Naive thymus-derived CD4-positive, alpha-beta T cell (primary cell): ENCODE measurements around the gene GPC3. TPM values are rescaled to one million over a fixed set of nuclear protein-coding genes. Genes with fewer than 3 reads are reported as not detected.
"Not testable (repeated sequence)": the region's sequence is repeated elsewhere in the genome, so short reads cannot be mapped to it uniquely, and the experiment has no call there.

Experiments
- ATAC-seq: fragments of 150-1000 bp; cut with Tn5 transposase; 2 replicates; pipeline ENCODE4 v1.10.0; 2021; ENCODE audit warnings: mild to moderate bottlenecking, moderate library complexity
- CTCF ChIA-PET: fragments of 350-600 bp; sonication (Branson Sonifier 250); formaldehyde crosslinking; loops from one replicate; lab custom pipeline; 2021; ENCODE audit warnings: antibody characterized with exemption; lab: Charles Lee
- POLR2A ChIA-PET: fragments of 350-600 bp; sonication (Branson Sonifier 250); formaldehyde crosslinking; loops from one replicate; lab custom pipeline; 2021; ENCODE audit warnings: antibody characterized with exemption, inconsistent platforms; lab: Charles Lee
- DNase-seq, 9 donors: peaks; one replicate each; pipeline versions ENCODE4 v3.0.0 to v3.0.0-alpha.2; 2020 to 2022; ENCODE audit warnings: mixed read lengths in 1 of 9
- H3K27ac ChIP-seq: one replicate; pipeline ENCODE4 v1.7.0; 2013; ENCODE audit warnings: mild to moderate bottlenecking, low read depth, low read length, moderate library complexity
- H3K27me3 ChIP-seq, 2 donors: one replicate each; pipeline ENCODE4 v1.7.0; 2013; ENCODE audit warnings: low read length in 2 of 2, mild to moderate bottlenecking in 2 of 2, moderate library complexity in 2 of 2; ENCODE audit not compliant: control insufficient read depth in 2 of 2, insufficient read depth in 2 of 2
- H3K36me3 ChIP-seq, 3 experiments: 1 replicate in 2 of 3; 2 replicates in 1 of 3; pipeline ENCODE4 v1.7.0; 2013; ENCODE audit warnings: low read length in 3 of 3, mild to moderate bottlenecking in 3 of 3, moderate library complexity in 1 of 3; ENCODE audit not compliant: insufficient read depth in 3 of 3, control insufficient read depth in 2 of 3
- H3K4me1 ChIP-seq, 2 donors: one replicate each; pipeline ENCODE4 v1.7.0; 2013; ENCODE audit warnings: low read length in 2 of 2, mild to moderate bottlenecking in 2 of 2, moderate library complexity in 1 of 2; ENCODE audit not compliant: control insufficient read depth in 2 of 2, insufficient read depth in 2 of 2
- H3K4me3 ChIP-seq: 2 replicates; pipeline ENCODE4 v1.7.0; 2013; ENCODE audit warnings: mild to moderate bottlenecking, low read length
- H3K9me3 ChIP-seq, 3 experiments: 1 replicate in 2 of 3; 2 replicates in 1 of 3; pipeline ENCODE4 v1.7.0; 2013; ENCODE audit warnings: low read length in 3 of 3; ENCODE audit not compliant: control insufficient read depth in 2 of 3
- H3K27ac Mint-ChIP-seq, 9 donors: one replicate each; pipeline ENCODE4 v1.8.0; 2020 to 2022; ENCODE audit warnings: mixed read lengths in 9 of 9, mild to moderate bottlenecking in 8 of 9, moderate library complexity in 5 of 9, inconsistent platforms in 2 of 9
- H3K27me3 Mint-ChIP-seq, 5 donors: one replicate each; pipeline ENCODE4 v1.8.0; 2021 to 2022; ENCODE audit warnings: mixed read lengths in 5 of 5, mild to moderate bottlenecking in 1 of 5
- H3K36me3 Mint-ChIP-seq, 5 donors: one replicate each; pipeline ENCODE4 v1.8.0; 2020 to 2022; ENCODE audit warnings: mixed read lengths in 5 of 5, mild to moderate bottlenecking in 3 of 5, inconsistent platforms in 1 of 5
- H3K4me1 Mint-ChIP-seq, 7 donors: one replicate each; pipeline ENCODE4 v1.8.0; 2020 to 2022; ENCODE audit warnings: mixed read lengths in 7 of 7, mild to moderate bottlenecking in 3 of 7, inconsistent platforms in 1 of 7
- H3K4me3 Mint-ChIP-seq, 10 donors: one replicate each; pipeline ENCODE4 v1.8.0; 2020 to 2022; ENCODE audit warnings: mild to moderate bottlenecking in 10 of 10, mixed read lengths in 10 of 10, moderate library complexity in 6 of 10, inconsistent platforms in 2 of 10
- H3K9me3 Mint-ChIP-seq, 11 donors: one replicate each; pipeline ENCODE4 v1.8.0; 2020 to 2022; ENCODE audit warnings: mixed read lengths in 11 of 11, mild to moderate bottlenecking in 4 of 11, inconsistent platforms in 1 of 11, moderate library complexity in 1 of 11
- intact Hi-C, 2 donors: fragments of 100-400 bp; cut with micrococcal nuclease; formaldehyde crosslinking; loops; one replicate each; pipeline ENCODE4 v1.15.1; 2023
- polyA plus RNA-seq, 2 donors: library from polyadenylated mRNA; unstranded; fragments of 300-500 nt; fragmentation: Illumina TruSeq; gene quantifications; one replicate each; pipeline ENCODE4 v1.2.3, GENCODE V29; 2021
- total RNA-seq, 6 experiments: library from RNA in 5 of 6; stranded (reverse) in 5 of 6; gene quantifications; 1 replicate in 5 of 6; 2 replicates in 1 of 6; pipeline ENCODE4 v1.2.3 and lab custom pipeline; 2021 to 2026

The GPC3 gene
- total and polyA plus RNA-seq, 7 experiments from 2014 or later, result 0.24 to 6.0 (median 0.65) TPM

DNA sequence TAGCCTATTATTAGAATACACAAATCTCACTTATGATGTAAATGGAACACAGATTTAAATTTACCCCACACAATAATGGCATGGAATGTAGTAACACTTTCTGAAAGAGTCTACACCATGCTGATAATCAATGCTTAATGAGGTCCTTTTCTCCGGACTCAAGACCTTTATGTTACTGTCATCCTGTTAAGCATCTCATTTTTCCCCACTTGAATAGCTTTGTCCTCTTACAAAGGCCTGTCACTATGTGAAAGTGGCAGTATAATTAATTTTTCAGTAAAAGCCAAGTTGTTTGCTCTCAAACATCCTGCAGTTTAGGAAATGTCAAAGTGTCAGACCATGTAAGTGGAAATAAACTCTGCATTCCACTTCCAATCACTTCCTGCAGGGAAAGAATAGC is 96.4 kb downstream of the GPC3 start:
- H3K4me3 Mint-ChIP-seq, result no peak overlapping the region
- CTCF ChIA-PET, result no interaction called here
- no peaks in the 10 kb centered on the region for H3K27me3 Mint-ChIP-seq
- DNase-seq (no peak), ATAC-seq (no peak)
- H3K27ac Mint-ChIP-seq, result no peak overlapping the region
- no peaks in the 10 kb centered on the region for H3K4me1 Mint-ChIP-seq
- no peaks in the 10 kb centered on the region for H3K36me3 ChIP-seq
- intact Hi-C loops, result no loop called here
- no peak overlapping the region for H3K4me3 ChIP-seq
- H3K36me3 Mint-ChIP-seq, result peaks cover 0 to 3% (median 0%) of the 10 kb centered on the region in 5 donors
- no peaks in the 10 kb centered on the region for H3K9me3 ChIP-seq
- no peaks in the 10 kb centered on the region for H3K4me1 ChIP-seq
- H3K27ac ChIP-seq, result no peak overlapping the region
- POLR2A ChIA-PET, result no interaction called here
- no peaks in the 10 kb centered on the region for H3K9me3 Mint-ChIP-seq
- no peaks in the 10 kb centered on the region for H3K27me3 ChIP-seq

GRCh38 chrX:133888084-133888483 is 97.3 kb downstream of the GPC3 start:
- H3K4me1 ChIP-seq, ATAC-seq, H3K4me1 Mint-ChIP-seq, H3K4me3 Mint-ChIP-seq, DNase-seq, CTCF ChIA-PET, intact Hi-C loops, H3K9me3 Mint-ChIP-seq, H3K4me3 ChIP-seq, POLR2A ChIA-PET, H3K27ac Mint-ChIP-seq, H3K27me3 Mint-ChIP-seq, H3K9me3 ChIP-seq, H3K36me3 Mint-ChIP-seq, H3K36me3 ChIP-seq, H3K27ac ChIP-seq, H3K27me3 ChIP-seq: not testable (repeated sequence)

- H3K27ac ChIP-seq, result no peak overlapping the region
- no peak overlapping the region for H3K4me3 ChIP-seq
- H3K4me1 Mint-ChIP-seq, result no peaks in the 10 kb centered on the region
- no peaks in the 10 kb centered on the region for H3K4me1 ChIP-seq
- H3K9me3 ChIP-seq, result no peaks in the 10 kb centered on the region
- intact Hi-C loops, result no loop called here
- no peaks in the 10 kb centered on the region for H3K27me3 ChIP-seq
- ChIA-PET POLR2A (no interaction called here), CTCF (no interaction called here)
- H3K27me3 Mint-ChIP-seq, result peaks cover 0 to 6% (median 0%) of the 10 kb centered on the region in 5 donors
- peaks cover 0 to 3% (median 0%) of the 10 kb centered on the region in 5 donors for H3K36me3 Mint-ChIP-seq
- no peaks in the 10 kb centered on the region for H3K36me3 ChIP-seq
- no peak for DNase-seq
- ATAC-seq, result no peak
- no peak overlapping the region for H3K4me3 Mint-ChIP-seq
- no peaks in the 10 kb centered on the region for H3K9me3 Mint-ChIP-seq
- peak overlapping the region in 1 of 9 donors; percentile 23 for H3K27ac Mint-ChIP-seq
These were observed 100.7 kb downstream of the GPC3 start for GRCh38 chrX:133884430-133885394.

DNA sequence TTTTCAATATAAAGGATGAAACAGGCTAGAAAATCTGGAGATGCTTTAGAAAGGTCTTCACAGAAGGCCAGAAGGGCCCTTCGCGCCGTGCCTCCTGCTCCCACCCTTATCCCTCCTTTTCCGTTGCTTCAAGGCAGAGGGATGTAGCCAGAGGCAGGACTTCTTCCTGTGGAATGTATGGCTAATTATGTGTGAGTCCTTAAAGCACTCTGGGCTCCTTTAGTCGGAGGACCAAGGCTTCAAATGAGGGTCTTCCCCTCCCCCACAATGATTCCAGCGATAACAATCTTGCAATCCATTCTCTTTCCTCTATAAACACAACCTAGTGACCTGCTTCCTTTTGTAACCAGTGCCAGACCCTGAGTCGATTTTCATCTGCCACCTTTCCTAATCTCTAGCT is 103.5 kb downstream of the GPC3 start:
- Histone ChIP-seq H3K4me1 (no peaks in the 10 kb centered on the region), H3K36me3 (no peaks in the 10 kb centered on the region), H3K27me3 (no peaks in the 10 kb centered on the region), H3K27ac (no peak overlapping the region), H3K9me3 (no peaks in the 10 kb centered on the region), H3K4me3 (no peak overlapping the region)
- Mint-ChIP-seq H3K27me3 (peaks cover 0 to 6% (median 0%) of the 10 kb centered on the region in 5 donors), H3K36me3 (no peaks in the 10 kb centered on the region), H3K4me1 (no peaks in the 10 kb centered on the region), H3K9me3 (no peaks in the 10 kb centered on the region), H3K27ac (no peak overlapping the region), H3K4me3 (no peak overlapping the region)
- ATAC-seq (no peak), DNase-seq (no peak)
- ChIA-PET POLR2A (no interaction called here), CTCF (no interaction called here)
- intact Hi-C loops, result no loop called here

- Histone ChIP-seq H3K9me3 (no peaks in the 10 kb centered on the region), H3K27ac (no peak overlapping the region), H3K36me3 (no peaks in the 10 kb centered on the region), H3K4me1 (no peaks in the 10 kb centered on the region), H3K27me3 (no peaks in the 10 kb centered on the region), H3K4me3 (no peak overlapping the region)
- ATAC-seq (no peak), DNase-seq (no peak)
- peaks cover 0 to 6% (median 0%) of the 10 kb centered on the region in 5 donors for H3K27me3 Mint-ChIP-seq
- H3K36me3 Mint-ChIP-seq, result no peaks in the 10 kb centered on the region
- H3K27ac Mint-ChIP-seq, result no peak overlapping the region
- no peaks in the 10 kb centered on the region for H3K9me3 Mint-ChIP-seq
- no peak overlapping the region for H3K4me3 Mint-ChIP-seq
- intact Hi-C loops, result no loop called here
- POLR2A ChIA-PET, result no interaction called here
- CTCF ChIA-PET, result no interaction called here
- H3K4me1 Mint-ChIP-seq, result no peaks in the 10 kb centered on the region
These were observed 104.4 kb downstream of the GPC3 start for GRCh38 chrX:133881007-133881406.

DNA sequence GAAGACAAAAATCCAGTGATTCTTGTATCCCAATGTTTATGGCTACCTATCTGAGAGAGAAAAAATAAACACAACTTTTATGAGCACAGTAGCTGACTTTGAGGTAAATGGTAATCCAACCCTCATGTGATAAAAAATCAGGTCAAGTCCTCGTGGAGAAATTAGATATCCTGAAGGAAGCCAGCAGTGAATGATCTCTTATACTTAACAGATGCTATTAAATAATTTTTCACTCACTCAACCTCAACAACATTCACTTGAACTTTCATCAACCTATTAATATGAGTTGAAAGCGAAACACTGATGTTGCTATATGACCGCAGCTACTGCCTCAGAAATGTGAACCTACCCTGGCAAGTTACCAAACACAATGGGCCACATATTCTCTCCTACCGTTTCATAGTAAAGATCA is 105.4 kb downstream of the GPC3 start:
- DNase-seq, result no peak
- Mint-ChIP-seq H3K27me3 (peaks cover 0 to 6% (median 0%) of the 10 kb centered on the region in 5 donors), H3K27ac (no peak overlapping the region), H3K4me3 (no peak overlapping the region), H3K36me3 (no peaks in the 10 kb centered on the region), H3K4me1 (no peaks in the 10 kb centered on the region), H3K9me3 (no peaks in the 10 kb centered on the region)
- POLR2A ChIA-PET, result no interaction called here
- no peaks in the 10 kb centered on the region for H3K36me3 ChIP-seq
- intact Hi-C loops, result no loop called here
- no peak overlapping the region for H3K4me3 ChIP-seq
- no peaks in the 10 kb centered on the region for H3K4me1 ChIP-seq
- CTCF ChIA-PET, result no interaction called here
- no peaks in the 10 kb centered on the region for H3K27me3 ChIP-seq
- no peaks in the 10 kb centered on the region for H3K9me3 ChIP-seq
- no peak overlapping the region for H3K27ac ChIP-seq
- ATAC-seq, result no peak

- CTCF ChIA-PET, result no interaction called here
- H3K4me1 Mint-ChIP-seq, result no peaks in the 10 kb centered on the region
- no peaks in the 10 kb centered on the region for H3K9me3 Mint-ChIP-seq
These were observed 106.7 kb downstream of the GPC3 start for GRCh38 chrX:133878710-133879109.

More at GRCh38 chrX:133878710-133879109, 106.7 kb downstream of the GPC3 start:
- no peak overlapping the region for H3K27ac Mint-ChIP-seq
- H3K27ac ChIP-seq, result no peak overlapping the region
- POLR2A ChIA-PET, result no interaction called here
- H3K9me3 ChIP-seq, result no peaks in the 10 kb centered on the region
- H3K36me3 ChIP-seq, result no peaks in the 10 kb centered on the region
- no peak overlapping the region for H3K4me3 Mint-ChIP-seq
- ATAC-seq (no peak), DNase-seq (no peak)
- intact Hi-C loops, result no loop called here
- H3K4me1 ChIP-seq, result no peaks in the 10 kb centered on the region
- no peaks in the 10 kb centered on the region for H3K27me3 ChIP-seq
- no peak overlapping the region for H3K4me3 ChIP-seq
- H3K36me3 Mint-ChIP-seq, result no peaks in the 10 kb centered on the region
- H3K27me3 Mint-ChIP-seq, result peaks cover 0 to 6% (median 0%) of the 10 kb centered on the region in 5 donors
